Ectodermal cell (in vitro differentiated cells): ENCODE measurements around the gene UBE2E3. TPM values are rescaled to one million over a fixed set of nuclear protein-coding genes. Genes with fewer than 3 reads are reported as not detected.
A peak's percentile ranks its signal among the peaks of the same experiment; 100 is the strongest.
"Not testable (repeated sequence)": the region's sequence is repeated elsewhere in the genome, so short reads cannot be mapped to it uniquely, and the experiment has no call there.

ENCODE experiments used
- H3K27ac ChIP-seq: 2 replicates; pipeline ENCODE4 v1.7.0; 2013; ENCODE audit warnings: mild to moderate bottlenecking, low read depth, low read length; ENCODE audit not compliant: insufficient read depth, poor library complexity, severe bottlenecking
- H3K27me3 ChIP-seq: 2 replicates; pipeline ENCODE4 v1.7.0; 2013; ENCODE audit warnings: mild to moderate bottlenecking, low read length; ENCODE audit not compliant: insufficient read depth, control insufficient read depth, poor library complexity, severe bottlenecking
- H3K36me3 ChIP-seq: one replicate; pipeline ENCODE4 v1.7.0; 2013; ENCODE audit warnings: low read length; ENCODE audit not compliant: control insufficient read depth, insufficient read depth
- H3K4me1 ChIP-seq: one replicate; pipeline ENCODE4 v1.7.0; 2013; ENCODE audit warnings: low read length; ENCODE audit not compliant: control insufficient read depth, insufficient read depth
- H3K4me3 ChIP-seq: 2 replicates; pipeline ENCODE4 v1.7.0; 2013; ENCODE audit warnings: low read depth, low read length, control low read depth; ENCODE audit not compliant: insufficient read depth
- H3K9me3 ChIP-seq: 2 replicates; pipeline ENCODE4 v1.7.0; 2013; ENCODE audit warnings: mild to moderate bottlenecking, low read length, moderate library complexity; ENCODE audit not compliant: control insufficient read depth
- WGBS, 2 experiments: methylation state at CpG; one replicate each; pipeline ENCODE4 v1.1.7; 2013; ENCODE audit warnings: missing lambda C conversion rate in 2 of 2; 5-methylcytosine and 5-hydroxymethylcytosine counted together
- polyA plus RNA-seq, 4 experiments: library from polyadenylated mRNA; stranded (reverse); fragments of 50-300 nt; gene quantifications; one replicate each; pipeline ENCODE4 v1.2.3, GENCODE V29; 2013

UBE2E3 gene
- polyA plus RNA-seq (2013, experiment 1 of 4): 240 TPM
- 221 TPM for polyA plus RNA-seq (2013, experiment 2 of 4)
- 225 TPM for polyA plus RNA-seq (2013, experiment 3 of 4)
- polyA plus RNA-seq (2013, experiment 4 of 4): 265 TPM

DNA sequence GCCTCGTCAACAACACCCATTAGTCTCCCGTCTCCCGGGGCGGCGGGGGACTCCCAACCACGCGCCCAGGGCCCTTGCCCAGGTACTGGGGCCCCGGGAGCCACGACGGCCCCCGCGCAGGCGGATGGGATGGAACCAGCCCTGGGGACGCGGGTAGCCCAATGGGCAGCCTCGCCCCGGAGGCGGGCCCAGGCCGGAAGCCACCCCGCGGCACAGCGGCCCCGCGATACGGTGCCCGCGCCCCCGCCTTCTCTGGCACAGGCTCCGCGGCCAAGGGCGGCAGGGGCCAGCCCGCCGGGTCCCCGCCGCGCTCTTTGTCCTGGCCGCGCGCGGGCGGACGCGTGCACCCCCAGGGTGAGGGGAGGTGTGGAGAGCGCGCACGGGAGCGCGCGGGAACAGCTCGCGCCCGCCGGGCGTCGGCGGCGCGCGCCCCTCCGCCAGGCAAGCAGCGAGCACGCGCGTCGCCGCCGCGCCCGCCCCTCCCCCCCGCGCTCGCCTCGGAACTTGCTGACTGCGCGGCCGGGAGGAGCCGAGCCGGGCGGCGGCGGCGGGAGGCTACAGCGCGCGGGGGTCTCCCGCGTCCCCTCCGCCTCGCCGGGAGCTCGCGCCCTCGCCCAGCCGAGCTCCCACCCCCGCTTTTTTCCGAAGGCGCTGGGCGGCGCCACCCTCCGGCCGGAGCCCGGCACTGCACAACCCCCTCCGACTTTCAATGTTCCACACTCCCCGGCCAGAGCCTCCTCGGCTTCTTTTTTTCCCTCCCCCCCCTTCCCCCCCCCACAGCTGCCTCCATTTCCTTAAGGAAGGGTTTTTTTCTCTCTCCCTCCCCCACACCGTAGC, at the start of gene UBE2E3:
TSS of gene UBE2E3 (plus strand) at position 500 of the 837 bp plus-strand sequence. CDS start 1,438 bp downstream, outside the sequence.
- H3K4me3 ChIP-seq: peak within 1 kb of the TSS; percentile 75
- 1% methylated on average over 104 to 106 of the region's 106 CpGs for WGBS, 2 experiments
- no peaks in the 10 kb centered on the region for H3K36me3 ChIP-seq
- H3K9me3 ChIP-seq: no peaks in the 10 kb centered on the region
- H3K27me3 ChIP-seq: no peaks in the 10 kb centered on the region
- peak within 1 kb of the TSS; percentile 71 for H3K27ac ChIP-seq
- H3K4me1 ChIP-seq: peaks cover 12% of the 10 kb centered on the region

DNA sequence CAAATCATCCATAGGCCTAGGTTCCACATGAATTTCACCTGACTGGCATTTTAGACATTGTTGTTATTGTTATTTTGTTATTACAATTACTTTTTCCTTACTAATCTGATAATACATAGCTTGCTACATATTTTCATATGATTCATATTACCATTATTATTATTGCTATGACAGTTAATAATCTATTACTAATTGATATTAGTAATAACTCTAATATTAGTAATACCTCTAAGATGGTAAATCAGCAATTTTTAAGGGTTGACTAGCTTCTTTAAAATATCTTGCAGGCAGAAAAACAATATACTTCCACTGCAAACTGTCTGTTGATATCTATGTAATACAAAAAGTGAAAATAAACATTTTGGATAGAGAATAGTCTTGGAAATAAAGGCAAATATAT, 48.6 kb upstream of the UBE2E3 start:
- no peak overlapping the region for H3K27ac ChIP-seq
- no peaks in the 10 kb centered on the region for H3K27me3 ChIP-seq

DNA sequence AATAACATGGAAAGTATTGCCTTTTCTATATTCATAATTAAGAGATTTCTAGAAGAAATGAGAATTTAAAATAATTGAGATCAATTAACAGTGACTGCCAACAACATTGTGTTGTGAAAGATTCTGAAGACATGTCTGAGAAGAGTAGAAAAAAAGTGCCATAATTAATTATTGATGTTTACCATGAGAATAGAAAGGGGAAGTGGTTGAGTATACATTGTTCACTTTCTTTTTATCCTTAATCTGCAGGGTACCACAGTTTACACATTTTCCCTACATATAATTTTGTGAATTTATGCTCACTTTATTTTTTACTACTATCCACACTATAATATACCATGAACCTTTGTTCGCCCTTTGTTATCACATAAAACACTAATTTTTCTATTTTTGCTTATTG, 47.1 kb upstream of the UBE2E3 start:
- Histone ChIP-seq H3K4me3 (no peak overlapping the region), H3K36me3 (no peaks in the 10 kb centered on the region), H3K27me3 (no peaks in the 10 kb centered on the region), H3K9me3 (no peaks in the 10 kb centered on the region), H3K27ac (no peak overlapping the region), H3K4me1 (no peaks in the 10 kb centered on the region)
- WGBS, 2 experiments: 95 to 100% methylated on average over 1 of the region's 1 CpG

More for the DNA sequence above, 48.6 kb upstream of the UBE2E3 start:
- Histone ChIP-seq H3K4me3 (no peak overlapping the region), H3K36me3 (no peaks in the 10 kb centered on the region), H3K4me1 (no peaks in the 10 kb centered on the region), H3K9me3 (no peaks in the 10 kb centered on the region)

DNA sequence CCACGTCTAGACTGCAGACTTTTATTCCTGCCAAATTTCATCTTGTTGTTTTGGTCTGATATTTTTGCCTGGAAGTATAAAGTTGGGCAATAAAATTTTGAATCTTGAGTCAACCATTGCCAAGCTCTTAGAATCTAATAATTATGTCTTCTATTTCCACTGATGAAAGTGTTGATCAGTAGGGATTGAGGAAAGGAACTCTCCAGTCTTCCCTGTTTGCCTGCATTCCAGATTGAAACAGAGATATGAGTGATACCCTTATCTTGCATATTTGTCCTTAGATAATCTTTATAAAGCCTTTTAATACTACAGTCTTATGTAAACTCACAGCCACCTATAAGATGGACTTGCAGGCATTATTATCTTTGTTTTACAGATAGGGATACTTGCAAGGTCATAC, 45.5 kb upstream of the UBE2E3 start:
- no peaks in the 10 kb centered on the region for H3K4me1 ChIP-seq
- no peaks in the 10 kb centered on the region for H3K27me3 ChIP-seq
- no peak overlapping the region for H3K4me3 ChIP-seq
- no peaks in the 10 kb centered on the region for H3K36me3 ChIP-seq
- H3K9me3 ChIP-seq: no peaks in the 10 kb centered on the region
- H3K27ac ChIP-seq: no peak overlapping the region
- WGBS, 2 experiments: 100% methylated on average over 1 of the region's 1 CpG; no CpG with 5 or more reads in 1 of the 2 experiments

DNA sequence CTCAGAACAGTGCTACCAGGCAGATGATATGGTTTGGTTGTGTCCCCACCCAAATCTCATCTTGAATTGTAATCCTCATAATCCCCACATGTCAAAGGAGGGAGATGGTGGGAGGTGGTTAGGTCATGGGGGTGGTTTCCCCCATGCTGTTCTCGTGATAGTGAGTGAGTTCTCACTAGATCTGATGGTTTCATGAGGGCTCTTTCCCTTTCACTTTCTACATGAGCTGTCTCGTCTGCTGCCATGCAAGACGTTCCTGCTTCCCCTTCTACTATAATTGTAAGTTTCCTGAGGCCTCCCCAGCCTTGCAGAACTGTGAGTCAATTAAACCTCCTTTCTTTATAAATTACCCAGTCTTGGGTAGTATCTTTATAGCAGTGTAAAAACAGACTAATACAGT, 42.9 kb upstream of the UBE2E3 start:
- not testable (repeated sequence) for H3K4me1 ChIP-seq, H3K9me3 ChIP-seq, H3K36me3 ChIP-seq, H3K27ac ChIP-seq, H3K4me3 ChIP-seq, H3K27me3 ChIP-seq
- 93 to 97% methylated on average over 3 of the region's 3 CpGs for WGBS, 2 experiments

DNA sequence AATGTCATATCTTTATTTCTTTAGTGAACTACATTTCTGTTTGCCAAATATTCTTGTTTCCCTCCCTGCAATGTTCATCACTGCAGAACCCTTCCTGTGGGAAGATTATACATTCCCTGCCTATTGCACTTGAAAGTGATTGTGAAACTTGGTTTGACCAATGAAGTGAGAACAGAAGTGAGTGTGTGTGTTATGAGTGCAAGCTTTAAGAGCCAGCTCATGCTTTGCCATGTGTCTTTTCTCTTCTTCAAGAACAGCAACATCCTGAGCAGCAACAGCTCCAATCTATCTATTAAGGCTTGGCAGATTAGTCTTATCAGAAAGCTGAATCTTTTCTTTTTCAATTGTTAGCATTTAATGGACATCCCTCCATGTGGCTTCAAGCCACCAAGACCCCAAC, 42.0 kb upstream of the UBE2E3 start:
- Histone ChIP-seq H3K36me3 (no peaks in the 10 kb centered on the region), H3K4me3 (no peak overlapping the region), H3K4me1 (no peaks in the 10 kb centered on the region), H3K27me3 (no peaks in the 10 kb centered on the region), H3K9me3 (no peaks in the 10 kb centered on the region), H3K27ac (no peak overlapping the region)

DNA sequence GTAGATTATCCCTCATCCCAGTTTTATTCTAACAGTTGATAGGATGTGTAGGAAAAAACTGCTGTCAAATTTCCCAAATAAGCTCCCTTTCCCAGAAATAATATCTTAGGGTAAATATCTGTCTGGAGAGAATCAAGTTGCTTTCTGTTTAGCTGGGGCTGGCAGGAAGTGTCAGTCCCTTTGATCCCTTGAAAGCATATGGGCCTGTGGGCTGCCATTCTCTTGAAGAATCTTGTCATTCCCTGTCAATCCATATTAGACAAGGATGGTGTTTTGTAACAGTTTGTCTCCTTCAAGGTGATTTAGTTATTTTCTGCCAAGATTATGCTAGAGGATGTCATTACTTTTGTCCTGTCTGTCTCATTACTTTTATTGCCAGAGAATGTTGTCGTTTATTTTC, 37.1 kb upstream of the UBE2E3 start:
- Histone ChIP-seq H3K27me3 (no peaks in the 10 kb centered on the region), H3K36me3 (no peaks in the 10 kb centered on the region), H3K27ac (no peak overlapping the region), H3K9me3 (no peaks in the 10 kb centered on the region), H3K4me3 (no peak overlapping the region), H3K4me1 (peaks cover 3% of the 10 kb centered on the region)
- WGBS, 2 experiments: 100% methylated on average over 1 of the region's 1 CpG

DNA sequence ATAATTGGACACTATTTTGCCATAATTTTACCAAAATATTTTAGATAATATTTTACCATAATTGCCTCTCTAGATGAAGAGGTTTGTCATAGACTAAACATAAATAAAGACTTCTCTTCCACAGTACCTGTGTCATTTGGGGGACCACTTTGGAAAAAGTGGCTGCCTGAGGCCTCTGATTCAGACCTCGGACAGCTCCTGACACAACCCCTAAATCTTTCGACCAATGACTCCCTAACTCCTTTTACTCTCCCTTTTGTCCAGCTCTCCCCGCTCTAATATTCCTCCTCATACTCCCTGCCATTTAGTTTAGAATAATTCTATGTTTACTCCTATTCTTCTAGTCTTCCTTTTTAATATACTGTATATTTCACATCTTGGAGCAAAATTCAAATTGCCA, 36.0 kb upstream of the UBE2E3 start:
- Histone ChIP-seq H3K27ac (no peak overlapping the region), H3K4me3 (no peak overlapping the region), H3K27me3 (no peaks in the 10 kb centered on the region), H3K4me1 (peaks cover 3% of the 10 kb centered on the region), H3K36me3 (no peaks in the 10 kb centered on the region), H3K9me3 (no peaks in the 10 kb centered on the region)
- WGBS, 2 experiments: 90 to 97% methylated on average over 2 to 3 of the region's 3 CpGs

DNA sequence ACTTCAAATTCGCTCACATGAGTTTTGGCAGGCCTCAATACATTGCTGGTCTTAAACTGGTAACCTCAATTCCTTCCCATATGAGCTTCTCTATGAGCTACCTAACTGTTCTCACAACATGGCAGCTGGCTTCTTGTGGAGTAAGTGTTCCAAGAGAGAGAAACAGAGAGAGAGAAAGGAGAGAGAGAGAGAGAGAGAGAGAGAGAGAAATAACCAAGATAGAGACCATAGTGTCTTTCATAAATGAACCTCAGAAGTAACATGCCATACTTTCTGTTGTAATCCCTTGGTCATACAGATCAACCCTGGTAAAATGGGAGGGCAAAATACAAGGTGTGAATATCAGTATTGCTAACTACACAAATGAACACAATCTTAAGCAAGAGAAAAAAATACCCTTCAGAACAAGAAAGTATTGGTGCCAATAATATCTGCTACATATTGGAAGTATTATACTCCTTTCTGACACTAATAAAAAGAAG, 33.2 kb upstream of the UBE2E3 start:
- 84 to 95% methylated on average over 1 of the region's 1 CpG for WGBS, 2 experiments
- H3K4me3 ChIP-seq: no peak overlapping the region
- H3K27ac ChIP-seq: no peak overlapping the region
- no peaks in the 10 kb centered on the region for H3K36me3 ChIP-seq
- H3K4me1 ChIP-seq: peaks cover 3% of the 10 kb centered on the region
- no peaks in the 10 kb centered on the region for H3K9me3 ChIP-seq
- H3K27me3 ChIP-seq: no peaks in the 10 kb centered on the region

DNA sequence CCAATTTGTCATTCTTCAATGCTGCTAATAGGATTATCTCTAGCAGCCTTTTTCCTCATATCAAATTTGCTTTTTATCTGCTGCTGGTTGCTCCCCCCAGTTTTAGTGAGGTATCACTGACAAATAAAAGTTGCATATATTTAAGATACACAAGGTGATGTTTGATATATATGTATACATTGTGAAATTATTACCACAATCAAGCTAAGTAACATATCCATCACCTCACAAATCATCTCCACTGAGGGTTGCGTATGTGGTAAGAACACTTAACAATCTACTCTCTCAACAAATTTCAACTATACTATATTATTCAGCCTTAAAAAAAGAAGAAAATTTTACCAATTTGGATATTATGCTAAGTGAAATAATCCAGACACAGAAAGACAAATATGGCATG, 30.5 kb upstream of the UBE2E3 start:
- no CpG with 5 or more reads among the region's 1 CpG for WGBS, 2 experiments
- no peaks in the 10 kb centered on the region for H3K4me1 ChIP-seq
- H3K36me3 ChIP-seq: no peaks in the 10 kb centered on the region
- H3K4me3 ChIP-seq: no peak overlapping the region
- no peak overlapping the region for H3K27ac ChIP-seq
- no peaks in the 10 kb centered on the region for H3K9me3 ChIP-seq
- no peaks in the 10 kb centered on the region for H3K27me3 ChIP-seq
